Naive B cell (primary cell): Measurements from ENCODE around the gene ELOVL3. TPM values are rescaled to one million over a fixed set of nuclear protein-coding genes. Genes with fewer than 3 reads are reported as not detected.

Experiments used
- ATAC-seq, 2 donors: fragments of 150-1000 bp; cut with Tn5 transposase; 2 replicates each; pipeline ENCODE4 v1.10.0; 2021; ENCODE audit warnings: low read depth in 2 of 2, mild to moderate bottlenecking in 2 of 2, moderate library complexity in 2 of 2
- DNase-seq: peaks from one replicate; pipeline ENCODE4 v3.0.0; 2022
- H3K27ac Mint-ChIP-seq, 6 donors: one replicate each; pipeline ENCODE4 v1.8.0; 2020 to 2022; ENCODE audit warnings: mild to moderate bottlenecking in 6 of 6, mixed read lengths in 6 of 6, moderate library complexity in 5 of 6, inconsistent platforms in 2 of 6
- H3K27me3 Mint-ChIP-seq, 3 donors: one replicate each; pipeline ENCODE4 v1.8.0; 2021 to 2022; ENCODE audit warnings: mixed read lengths in 3 of 3, mild to moderate bottlenecking in 1 of 3
- H3K36me3 Mint-ChIP-seq, 2 donors: one replicate each; pipeline ENCODE4 v1.8.0; 2020 to 2022; ENCODE audit warnings: mixed read lengths in 2 of 2, inconsistent platforms in 1 of 2, mild to moderate bottlenecking in 1 of 2
- H3K4me1 Mint-ChIP-seq, 3 donors: one replicate each; pipeline ENCODE4 v1.8.0; 2020 to 2022; ENCODE audit warnings: mixed read lengths in 3 of 3, inconsistent platforms in 1 of 3, mild to moderate bottlenecking in 1 of 3, moderate library complexity in 1 of 3
- H3K4me3 Mint-ChIP-seq, 8 donors: one replicate each; pipeline ENCODE4 v1.8.0; 2020 to 2022; ENCODE audit warnings: mild to moderate bottlenecking in 8 of 8, mixed read lengths in 8 of 8, moderate library complexity in 8 of 8, inconsistent platforms in 2 of 8
- H3K9me3 Mint-ChIP-seq, 7 donors: one replicate each; pipeline ENCODE4 v1.8.0; 2020 to 2022; ENCODE audit warnings: mixed read lengths in 7 of 7, mild to moderate bottlenecking in 5 of 7, inconsistent platforms in 2 of 7, moderate library complexity in 1 of 7
- polyA plus RNA-seq, 6 donors: library from polyadenylated mRNA; unstranded; fragments of 300-500 nt; fragmentation: Illumina TruSeq; gene quantifications; one replicate each; pipeline ENCODE4 v1.2.3, GENCODE V29; 2021; ENCODE audit warnings: low read depth in 6 of 6

Gene ELOVL3
- polyA plus RNA-seq, 6 donors from 2014 or later, result not detected

GRCh38 chr10:102230861-102231356 is 4.8 kb downstream of the ELOVL3 start:
- DNase-seq (peak; percentile 47), ATAC-seq (peak; percentile 33 to 35)
- H3K27me3 Mint-ChIP-seq, result peaks cover 53 to 93% (median 69%) of the 10 kb centered on the region in 3 donors
- peak overlapping the region; percentile 76 to 88 (median 82) for H3K4me3 Mint-ChIP-seq
- H3K9me3 Mint-ChIP-seq, result no peaks in the 10 kb centered on the region
- H3K4me1 Mint-ChIP-seq, result peaks cover 16 to 47% (median 28%) of the 10 kb centered on the region in 3 donors
- H3K36me3 Mint-ChIP-seq, result no peaks in the 10 kb centered on the region
- peak overlapping the region in 1 of 6 donors; percentile 11 for H3K27ac Mint-ChIP-seq

GRCh38 chr10:102231357-102232318 is 5.5 kb downstream of the ELOVL3 start:
- Mint-ChIP-seq H3K27me3 (peaks cover 48 to 93% (median 69%) of the 10 kb centered on the region in 3 donors), H3K4me1 (peaks cover 9 to 40% (median 21%) of the 10 kb centered on the region in 3 donors), H3K9me3 (no peaks in the 10 kb centered on the region), H3K4me3 (peak overlapping the region; percentile 76 to 88 (median 82)), H3K36me3 (no peaks in the 10 kb centered on the region), H3K27ac (peak overlapping the region in 2 of 6 donors; percentile 21 to 22)
- DNase-seq (peak; percentile 58), ATAC-seq (peak; percentile 57 to 59)

- Mint-ChIP-seq H3K4me1 (peaks cover 4 to 25% (median 20%) of the 10 kb centered on the region in 3 donors), H3K27me3 (peaks cover 42 to 78% (median 53%) of the 10 kb centered on the region in 3 donors), H3K4me3 (peak overlapping the region in 1 of 8 donors; percentile 2), H3K27ac (no peak overlapping the region), H3K9me3 (no peaks in the 10 kb centered on the region), H3K36me3 (no peaks in the 10 kb centered on the region)
- ATAC-seq (no peak), DNase-seq (no peak)
Measured at GRCh38 chr10:102233997-102234396, 7.9 kb downstream of the ELOVL3 start.

GRCh38 chr10:102234888-102235597 is 8.9 kb downstream of the ELOVL3 start:
- Mint-ChIP-seq H3K27me3 (peaks cover 42 to 77% (median 46%) of the 10 kb centered on the region in 3 donors), H3K4me1 (peaks cover 4 to 18% (median 12%) of the 10 kb centered on the region in 3 donors), H3K27ac (no peak overlapping the region), H3K4me3 (no peak overlapping the region), H3K9me3 (no peaks in the 10 kb centered on the region), H3K36me3 (no peaks in the 10 kb centered on the region)
- ATAC-seq (no peak), DNase-seq (no peak)

GRCh38 chr10:102235598-102235920 is 9.5 kb downstream of the ELOVL3 start:
- H3K4me1 Mint-ChIP-seq, result peaks cover 4 to 17% (median 12%) of the 10 kb centered on the region in 3 donors

GRCh38 chr10:102236006-102236405 is 9.9 kb downstream of the ELOVL3 start:
- peaks cover 42 to 77% (median 56%) of the 10 kb centered on the region in 3 donors for H3K27me3 Mint-ChIP-seq
- no peak for ATAC-seq
- no peaks in the 10 kb centered on the region for H3K36me3 Mint-ChIP-seq
- H3K4me1 Mint-ChIP-seq, result peaks cover 5 to 18% (median 11%) of the 10 kb centered on the region in 3 donors
- no peaks in the 10 kb centered on the region for H3K9me3 Mint-ChIP-seq
- H3K4me3 Mint-ChIP-seq, result peak overlapping the region in 1 of 8 donors; percentile 29
- H3K27ac Mint-ChIP-seq, result peak overlapping the region in 1 of 6 donors; percentile 2
- no peak for DNase-seq

More at GRCh38 chr10:102235598-102235920, 9.5 kb downstream of the ELOVL3 start:
- no peak for DNase-seq
- no peak for ATAC-seq
- Mint-ChIP-seq H3K4me3 (no peak overlapping the region), H3K27me3 (peaks cover 42 to 77% (median 52%) of the 10 kb centered on the region in 3 donors), H3K27ac (peak overlapping the region in 1 of 6 donors; percentile 8), H3K9me3 (no peaks in the 10 kb centered on the region), H3K36me3 (no peaks in the 10 kb centered on the region)

GRCh38 chr10:102237711-102238252 is 11.7 kb downstream of the ELOVL3 start:
- ATAC-seq, result no peak

GRCh38 chr10:102240467-102241031 is 14.4 kb downstream of the ELOVL3 start:
- Mint-ChIP-seq H3K4me1 (peaks cover 24 to 29% (median 29%) of the 10 kb centered on the region in 3 donors), H3K27me3 (peaks cover 47 to 66% (median 55%) of the 10 kb centered on the region in 3 donors), H3K27ac (no peak overlapping the region), H3K9me3 (peaks cover 0 to 3% (median 0%) of the 10 kb centered on the region in 7 donors), H3K4me3 (peak overlapping the region in 6 of 8 donors; percentile 20 to 90 (median 72)), H3K36me3 (peaks cover 0 to 14% of the 10 kb centered on the region in 2 donors)
- no peak for DNase-seq
- no peak for ATAC-seq

More at GRCh38 chr10:102237711-102238252, 11.7 kb downstream of the ELOVL3 start:
- no peak overlapping the region for H3K4me3 Mint-ChIP-seq
- peaks cover 41 to 80% (median 69%) of the 10 kb centered on the region in 3 donors for H3K27me3 Mint-ChIP-seq
- peaks cover 0 to 8% of the 10 kb centered on the region in 2 donors for H3K36me3 Mint-ChIP-seq
- H3K27ac Mint-ChIP-seq, result no peak overlapping the region
- H3K4me1 Mint-ChIP-seq, result peaks cover 13 to 21% (median 19%) of the 10 kb centered on the region in 3 donors
- H3K9me3 Mint-ChIP-seq, result peaks cover 0 to 3% (median 0%) of the 10 kb centered on the region in 7 donors
- no peak for DNase-seq

- ATAC-seq, result no peak
- H3K36me3 Mint-ChIP-seq, result peaks cover 0 to 14% of the 10 kb centered on the region in 2 donors
- peak overlapping the region in 7 of 8 donors; percentile 20 to 90 (median 55) for H3K4me3 Mint-ChIP-seq
- H3K4me1 Mint-ChIP-seq, result peaks cover 27 to 31% (median 29%) of the 10 kb centered on the region in 3 donors
- DNase-seq, result no peak
- H3K9me3 Mint-ChIP-seq, result peaks cover 0 to 3% (median 0%) of the 10 kb centered on the region in 7 donors
- H3K27ac Mint-ChIP-seq, result peak overlapping the region in 1 of 6 donors; percentile 69
- peaks cover 42 to 61% (median 50%) of the 10 kb centered on the region in 3 donors for H3K27me3 Mint-ChIP-seq
Measured at GRCh38 chr10:102241032-102241443, 14.9 kb downstream of the ELOVL3 start.

- peaks cover 32 to 37% (median 35%) of the 10 kb centered on the region in 3 donors for H3K4me1 Mint-ChIP-seq
- ATAC-seq, result peak; percentile 36
- H3K27ac Mint-ChIP-seq, result peak within 1 kb of the TSS in 4 of 6 donors; percentile 43 to 80 (median 68)
Measured at GRCh38 chr10:102241444-102242117, 15.5 kb downstream of the ELOVL3 start, which contains the start of gene PITX3. TSS of gene PITX3 (minus strand) at chr10:102241512. CDS start at chr10:102232080, 9,432 bp downstream.

GRCh38 chr10:102242118-102242485 is 16.0 kb downstream of the ELOVL3 start:
- Mint-ChIP-seq H3K4me1 (peaks cover 37 to 42% (median 40%) of the 10 kb centered on the region in 3 donors), H3K27ac (peak overlapping the region in 4 of 6 donors; percentile 43 to 80 (median 64))
- no peak for DNase-seq

More at GRCh38 chr10:102241444-102242117, 15.5 kb downstream of the ELOVL3 start, which contains the start of gene PITX3:
- Mint-ChIP-seq H3K9me3 (peaks cover 0 to 3% (median 0%) of the 10 kb centered on the region in 7 donors), H3K4me3 (peak within 1 kb of the TSS; percentile 74 to 92 (median 87)), H3K27me3 (peaks cover 41 to 56% (median 45%) of the 10 kb centered on the region in 3 donors), H3K36me3 (peaks cover 0 to 14% of the 10 kb centered on the region in 2 donors)
- peak; percentile 78 for DNase-seq

More at GRCh38 chr10:102242118-102242485, 16.0 kb downstream of the ELOVL3 start:
- ATAC-seq, result no peak
- Mint-ChIP-seq H3K4me3 (peak overlapping the region; percentile 74 to 92 (median 87)), H3K9me3 (peaks cover 0 to 3% (median 0%) of the 10 kb centered on the region in 7 donors), H3K27me3 (peaks cover 37 to 51% (median 40%) of the 10 kb centered on the region in 3 donors), H3K36me3 (peaks cover 0 to 14% of the 10 kb centered on the region in 2 donors)
